GM12875 (cell line): Measurements from ENCODE around the gene GOLGA6L9.
"Not testable (repeated sequence)": the region's sequence is repeated elsewhere in the genome, so short reads cannot be mapped to it uniquely, and the experiment has no call there.

Source experiments
- H3K4me3 ChIP-seq: one replicate; pipeline ENCODE4 v1.5.1; 2011; ENCODE audit warnings: low read depth, low read length, control low read depth
- CTCF ChIP-seq: IDR thresholded peaks from 2 replicates; pipeline ENCODE4 v1.5.1; 2011; ENCODE audit warnings: low read depth, mild to moderate bottlenecking, control low read depth, inconsistent platforms, low read length, moderate library complexity, borderline replicate concordance; ENCODE audit not compliant: insufficient read depth

GOLGA6L9 gene, protein sequence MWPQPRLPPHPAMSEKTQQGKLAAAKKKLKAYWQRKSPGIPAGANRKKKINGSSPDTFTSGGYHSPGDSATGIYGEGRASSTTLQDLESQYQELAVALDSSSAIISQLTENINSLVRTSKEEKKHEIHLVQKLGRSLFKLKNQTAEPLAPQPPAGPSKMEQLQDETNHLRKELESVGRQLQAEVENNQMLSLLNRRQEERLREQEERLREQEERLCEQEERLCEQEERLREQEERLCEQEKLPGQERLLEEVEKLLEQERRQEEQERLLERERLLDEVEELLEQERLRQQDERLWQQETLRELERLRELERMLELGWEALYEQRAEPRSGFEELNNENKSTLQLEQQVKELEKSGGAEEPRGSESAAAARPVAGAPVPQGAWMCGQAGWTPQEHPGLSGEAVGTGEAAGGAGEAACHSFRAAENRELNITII

GRCh38 chr15:82429693-82430092 lies at the start of gene GOLGA6L9:
GOLGA6L9 (plus strand) TSS chr15:82429816; CDS start chr15:82430080, 264 bp downstream.
- not testable (repeated sequence) for H3K4me3 ChIP-seq

- H3K4me3 ChIP-seq, result not testable (repeated sequence)
These were observed 48.2 kb upstream of the GOLGA6L9 start for GRCh38 chr15:82381330-82381955.

DNA sequence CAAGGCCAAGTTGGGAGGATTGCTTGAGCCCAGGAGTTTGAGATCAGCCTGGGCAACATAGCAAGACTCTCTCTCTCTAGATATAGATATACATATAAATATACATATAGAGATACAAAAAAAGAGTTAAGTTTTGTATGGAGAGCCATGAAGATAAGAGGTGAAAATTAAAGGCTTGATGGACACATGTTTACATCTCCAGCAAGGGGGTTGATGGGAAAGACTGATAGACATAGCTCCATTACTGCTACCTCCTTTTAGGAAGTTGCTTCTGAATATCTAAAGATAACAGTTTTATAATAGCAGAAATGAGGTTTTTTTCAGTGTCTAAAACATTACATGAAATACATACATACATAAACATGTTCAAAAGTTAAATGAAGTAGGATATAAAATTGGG lies 42.4 kb upstream of the GOLGA6L9 start:
- not testable (repeated sequence) for H3K4me3 ChIP-seq

- not testable (repeated sequence) for H3K4me3 ChIP-seq
These were observed 39.5 kb upstream of the GOLGA6L9 start for GRCh38 chr15:82390152-82390551.

DNA sequence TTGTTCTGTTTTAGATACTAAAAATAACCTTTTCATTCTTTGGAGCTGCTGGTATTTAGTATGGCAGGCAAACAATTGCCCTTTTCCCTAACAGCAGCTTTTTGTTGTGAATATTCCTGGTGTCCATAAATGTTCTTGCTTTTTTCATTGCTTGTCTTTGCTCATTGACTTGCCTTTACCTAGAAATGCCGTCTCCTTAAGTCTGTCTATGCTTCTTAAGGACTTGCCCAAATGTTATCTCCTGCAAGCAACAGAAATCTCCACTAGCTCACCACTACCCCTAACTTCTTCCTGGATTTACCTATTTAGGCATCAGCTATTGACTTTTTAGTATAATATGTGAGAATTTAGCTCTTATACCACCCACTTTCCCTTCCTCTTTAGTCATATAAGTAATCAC lies 37.5 kb upstream of the GOLGA6L9 start:
- not testable (repeated sequence) for H3K4me3 ChIP-seq

DNA sequence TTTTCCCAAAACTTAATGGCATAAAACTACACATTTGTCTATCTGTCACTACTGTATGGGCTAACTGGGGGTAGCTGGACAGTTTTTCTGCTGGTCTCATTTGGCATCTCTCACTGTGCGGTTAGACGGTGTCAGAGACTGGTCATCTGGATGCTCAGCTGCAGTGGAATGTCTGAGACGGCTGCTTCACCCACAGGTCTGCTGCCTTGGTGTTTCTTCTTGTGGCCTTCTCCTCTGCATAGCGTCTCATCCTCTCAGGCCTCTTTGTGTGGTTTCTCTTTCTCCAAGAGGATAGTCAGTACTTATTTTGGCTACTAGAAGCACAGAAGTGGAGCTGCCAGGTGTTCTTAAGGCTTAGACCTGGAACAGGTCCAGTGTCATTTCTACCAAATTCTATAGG lies 35.9 kb upstream of the GOLGA6L9 start:
- no peak for TF ChIP-seq CTCF

DNA sequence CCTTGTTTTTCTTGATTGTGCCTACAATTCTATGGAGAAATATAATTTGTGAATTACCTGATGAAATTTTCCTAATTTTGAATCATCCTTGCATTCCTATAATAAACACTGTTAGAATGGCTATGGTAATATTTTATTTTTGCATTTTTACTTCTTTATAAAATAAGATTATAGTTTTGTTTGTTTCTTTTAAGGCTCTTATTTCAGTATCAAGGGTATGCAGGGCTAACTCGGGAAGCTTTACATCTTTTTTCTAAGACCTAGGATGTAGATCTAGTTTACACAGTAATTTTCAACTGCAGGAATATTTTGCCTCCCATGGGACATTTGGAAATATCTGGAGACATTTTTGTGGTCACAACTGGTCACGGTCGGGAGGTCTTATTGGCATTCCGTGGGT lies 33.8 kb upstream of the GOLGA6L9 start:
- H3K4me3 ChIP-seq, result not testable (repeated sequence)

More for the DNA sequence above, 35.9 kb upstream of the GOLGA6L9 start:
- H3K4me3 ChIP-seq, result no peak overlapping the region

- H3K4me3 ChIP-seq, result no peak overlapping the region
- no peak for TF ChIP-seq CTCF
These were observed 31.8 kb upstream of the GOLGA6L9 start for GRCh38 chr15:82397817-82398216.

DNA sequence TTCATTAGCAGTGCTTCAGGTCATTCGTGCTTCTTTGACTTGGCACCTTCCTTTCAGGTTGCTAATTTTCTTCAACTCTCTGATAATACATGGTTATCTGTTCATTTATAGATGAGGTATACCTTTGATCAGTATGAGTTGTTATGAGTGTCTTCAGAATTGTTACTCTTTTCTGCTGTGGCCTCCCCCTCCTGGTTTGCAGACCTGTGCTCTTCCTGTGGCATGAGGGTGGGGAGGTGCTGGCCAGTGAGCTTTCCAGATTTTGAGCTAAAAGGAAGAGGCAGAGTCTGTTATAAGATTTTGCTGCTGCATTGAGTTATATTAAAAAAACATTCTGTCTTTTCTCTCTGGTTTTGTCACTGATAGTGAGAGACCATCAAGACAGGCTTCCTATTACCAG lies 30.8 kb upstream of the GOLGA6L9 start:
- H3K4me3 ChIP-seq, result no peak overlapping the region

DNA sequence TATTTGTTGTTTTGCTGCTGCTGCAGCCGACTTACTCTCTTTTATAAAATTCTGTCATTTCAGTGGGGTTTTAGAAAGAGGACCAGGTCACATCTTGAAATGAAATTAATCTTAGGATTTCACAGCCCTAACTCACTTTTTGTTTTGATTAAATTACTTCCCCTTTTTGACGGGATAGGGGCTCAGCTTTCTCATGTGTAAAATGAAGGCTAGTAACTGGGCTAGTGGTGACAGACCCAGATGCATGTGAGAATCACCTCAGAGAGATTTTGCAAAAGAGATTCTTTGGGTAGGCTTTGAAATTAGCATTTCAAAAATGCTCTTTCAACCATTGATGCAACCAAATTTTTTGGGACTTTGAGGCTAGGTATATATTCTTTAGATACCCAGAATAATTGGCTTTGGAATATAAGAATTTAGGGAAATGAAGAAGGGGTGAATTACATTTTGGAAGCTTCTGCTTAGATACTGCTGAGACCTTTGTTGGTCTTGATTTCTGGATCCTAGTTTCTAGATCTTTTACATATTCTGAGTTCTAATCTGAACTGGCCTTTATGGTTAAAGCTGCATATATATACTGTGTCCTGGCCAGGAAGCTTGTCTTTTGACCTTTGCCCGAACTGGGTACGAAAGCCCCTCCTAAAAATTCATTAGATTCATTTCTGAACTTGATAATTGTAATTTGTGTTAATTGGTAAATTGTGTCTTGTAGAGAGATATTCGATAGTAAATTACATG lies 30.1 kb upstream of the GOLGA6L9 start:
- H3K4me3 ChIP-seq, result not testable (repeated sequence)

More for the DNA sequence above, 30.8 kb upstream of the GOLGA6L9 start:
- no peak for TF ChIP-seq CTCF

DNA sequence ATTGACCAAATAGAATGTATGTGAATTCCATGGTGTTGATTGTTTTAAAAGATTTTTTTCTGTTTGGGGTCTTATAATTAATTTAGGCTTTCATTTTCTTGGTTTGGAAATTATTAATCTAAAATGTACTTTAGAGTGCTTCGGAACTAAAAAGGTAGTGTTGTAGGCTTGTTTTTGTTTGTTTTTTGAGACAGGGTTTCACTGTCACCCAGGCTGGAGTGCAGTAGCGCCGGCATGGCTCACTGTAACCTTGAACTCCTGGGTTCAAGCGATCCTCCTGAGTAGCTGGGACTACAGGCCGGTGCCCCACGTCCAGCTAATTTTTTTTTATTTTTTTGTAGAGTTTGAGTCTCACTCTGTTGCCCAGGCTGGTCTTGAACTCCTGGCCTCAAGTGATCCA lies 27.7 kb upstream of the GOLGA6L9 start:
- H3K4me3 ChIP-seq, result not testable (repeated sequence)

DNA sequence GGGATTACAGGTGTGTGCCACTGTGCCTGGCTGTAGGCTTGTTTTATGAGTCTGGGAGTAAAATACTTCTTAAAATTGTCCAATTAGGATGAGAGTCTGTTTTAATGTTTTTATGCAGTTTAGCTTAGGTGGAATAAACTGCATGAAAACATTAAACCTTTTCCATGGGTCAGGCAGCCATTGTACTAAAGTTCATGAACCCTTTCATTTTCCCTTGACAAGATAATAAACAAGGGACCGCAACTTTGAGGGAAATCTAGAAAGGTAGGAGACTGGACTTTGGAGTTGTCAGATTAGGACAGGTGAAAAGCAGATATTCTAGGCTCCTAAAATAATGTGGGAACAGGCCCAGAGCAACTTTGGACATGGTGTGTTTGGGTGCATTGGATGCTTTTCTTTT lies 27.3 kb upstream of the GOLGA6L9 start:
- H3K4me3 ChIP-seq, result not testable (repeated sequence)

DNA sequence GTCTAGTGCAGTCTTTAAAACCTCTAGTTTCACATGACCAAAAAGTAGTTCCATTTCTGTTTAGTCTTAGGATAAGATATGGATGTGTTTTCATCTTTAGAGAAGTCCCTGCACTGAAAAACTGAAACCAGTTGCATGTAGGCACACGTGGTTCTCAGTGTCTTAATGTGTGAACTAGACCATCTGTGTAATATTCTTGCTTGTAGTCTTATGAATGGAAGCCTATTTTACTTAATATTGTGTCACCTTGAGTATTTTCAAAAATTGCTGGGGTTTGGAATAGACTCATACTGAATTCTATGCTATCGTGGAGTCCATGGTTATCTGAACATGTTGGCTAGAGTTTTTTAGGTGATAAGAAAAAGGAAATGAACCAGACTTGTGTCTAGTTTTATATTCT lies 23.4 kb upstream of the GOLGA6L9 start:
- H3K4me3 ChIP-seq, result not testable (repeated sequence)

DNA sequence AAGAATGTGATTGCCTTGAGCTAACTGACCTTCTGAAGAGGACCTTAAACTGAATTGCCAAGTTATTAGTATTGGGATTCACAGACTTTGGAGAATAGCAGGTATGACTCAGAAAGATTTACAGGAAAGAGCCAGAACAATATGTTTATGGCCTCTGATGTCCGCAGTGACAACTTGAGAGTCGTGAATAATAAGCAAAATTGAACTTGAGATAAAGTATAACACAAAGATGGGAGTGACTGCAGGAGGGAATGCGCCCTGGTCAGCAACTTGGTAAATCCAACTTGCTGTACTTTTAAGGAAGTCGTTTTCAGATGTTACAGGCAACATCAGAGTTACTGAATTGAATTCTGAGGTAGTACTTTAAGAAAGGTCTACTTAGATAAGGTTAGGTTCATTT lies 19.3 kb upstream of the GOLGA6L9 start:
- not testable (repeated sequence) for H3K4me3 ChIP-seq

DNA sequence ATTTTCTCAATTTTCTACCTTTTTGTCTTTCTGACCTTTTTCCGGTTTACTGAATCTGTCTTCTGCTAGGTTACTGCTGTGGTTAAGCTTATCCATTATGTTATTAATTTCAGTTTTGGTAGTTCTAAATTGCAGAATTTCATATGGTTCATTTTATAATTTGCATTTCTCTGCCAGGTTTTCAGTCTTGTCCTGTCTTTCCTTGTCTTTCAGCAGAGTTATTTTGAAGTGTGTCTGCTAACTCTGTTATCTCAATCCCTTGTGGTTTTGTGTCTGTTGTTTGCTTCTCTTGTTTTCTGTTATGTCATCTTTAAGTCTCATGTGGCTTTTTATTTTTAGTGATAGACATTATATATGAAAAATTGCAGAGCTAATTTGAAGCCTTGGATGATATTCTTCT lies 18.0 kb upstream of the GOLGA6L9 start:
- not testable (repeated sequence) for H3K4me3 ChIP-seq

GRCh38 chr15:82414525-82415191 lies 15.0 kb upstream of the GOLGA6L9 start:
- not testable (repeated sequence) for H3K4me3 ChIP-seq
